Limb (tissue), 2 donors: ENCODE results near the gene MAST4.

ENCODE experiments used
- DNase-seq, 2 donors: peaks; one replicate each; pipeline ENCODE4 v3.0.0-alpha.2; 2016; ENCODE audit errors: extremely low spot score in 2 of 2

MAST4 gene

GRCh38 chr5:67203701-67204074 is 607.5 kb downstream of the MAST4 start:
- DNase-seq: no peak

- no peak for DNase-seq
Observed at GRCh38 chr5:67204821-67205220, 608.6 kb downstream of the MAST4 start.

DNA sequence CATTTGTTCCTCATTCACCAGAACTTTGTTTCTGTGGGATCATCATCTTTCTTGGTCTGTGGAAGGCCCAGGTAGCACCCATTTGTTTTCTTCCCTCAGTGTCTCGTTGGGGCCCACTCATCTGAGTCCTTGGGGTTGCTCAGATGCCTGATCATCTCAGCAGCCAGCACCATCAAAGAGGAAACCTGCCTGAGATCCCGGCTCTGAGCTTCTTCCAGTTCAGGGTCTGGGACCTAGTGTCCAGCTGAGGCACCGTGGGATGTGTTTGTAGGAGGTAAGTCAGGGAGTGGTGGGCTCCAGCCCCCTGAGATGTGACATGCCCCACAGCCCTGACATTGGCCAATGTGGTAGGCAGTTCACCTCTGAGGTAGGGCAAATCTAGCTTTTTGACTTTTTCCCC is 609.8 kb downstream of the MAST4 start:
- no peak for DNase-seq

DNA sequence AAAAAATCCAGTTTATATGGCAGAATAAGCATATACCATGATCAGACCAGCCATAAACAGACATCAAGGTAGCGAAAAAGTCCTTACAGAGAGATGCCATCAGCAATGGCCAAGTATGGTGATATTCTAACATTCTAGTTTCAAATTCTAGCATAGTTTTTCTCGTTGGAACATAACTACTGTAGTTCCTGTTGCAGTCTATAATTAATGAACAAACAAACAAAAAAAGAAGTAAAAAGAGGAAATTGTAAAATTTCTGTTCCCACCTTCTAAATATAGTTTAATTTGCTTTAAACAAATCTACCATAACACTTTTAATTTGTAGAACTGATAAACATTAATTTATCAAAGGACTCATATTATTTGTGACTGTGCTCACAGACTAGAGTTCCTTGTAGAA is 610.3 kb downstream of the MAST4 start:
- DNase-seq: no peak

GRCh38 chr5:67206929-67207328 is 610.7 kb downstream of the MAST4 start:
- no peak for DNase-seq

GRCh38 chr5:67208403-67208802 is 612.2 kb downstream of the MAST4 start:
- no peak for DNase-seq

DNA sequence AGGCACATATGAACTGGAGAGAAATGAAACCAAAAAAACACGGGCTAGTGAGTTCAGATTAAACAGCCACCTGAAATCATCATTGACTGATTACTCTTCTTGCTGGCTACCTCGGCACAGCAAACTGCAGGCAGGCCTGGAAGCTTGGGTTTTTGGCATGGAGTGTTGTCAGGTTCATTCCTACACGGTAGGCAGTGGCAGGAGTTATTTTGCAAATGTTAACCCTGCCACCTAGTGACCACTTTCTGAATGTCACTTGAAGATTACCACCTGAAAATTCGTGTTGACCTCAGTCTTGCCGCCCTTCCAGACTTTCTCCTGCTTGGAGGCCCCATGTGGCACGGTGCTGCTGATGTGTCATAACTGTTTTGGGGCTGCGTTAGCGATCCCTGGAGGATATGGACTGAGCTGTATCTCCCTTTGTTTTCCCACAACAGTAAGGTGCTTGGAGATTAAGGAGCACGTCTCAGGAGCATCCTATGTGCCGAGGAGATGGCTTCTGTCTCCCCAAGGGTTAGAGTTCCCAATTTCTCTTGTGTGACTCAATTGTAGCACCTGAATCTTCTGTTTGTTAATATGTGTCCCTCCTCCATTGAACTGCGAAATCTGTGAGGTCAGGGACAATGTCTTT is 613.1 kb downstream of the MAST4 start:
- peak; percentile 65 to 81 for DNase-seq

GRCh38 chr5:67211926-67212325 is 615.7 kb downstream of the MAST4 start:
- no peak for DNase-seq

GRCh38 chr5:67214036-67214435 is 617.8 kb downstream of the MAST4 start:
- DNase-seq: no peak

DNA sequence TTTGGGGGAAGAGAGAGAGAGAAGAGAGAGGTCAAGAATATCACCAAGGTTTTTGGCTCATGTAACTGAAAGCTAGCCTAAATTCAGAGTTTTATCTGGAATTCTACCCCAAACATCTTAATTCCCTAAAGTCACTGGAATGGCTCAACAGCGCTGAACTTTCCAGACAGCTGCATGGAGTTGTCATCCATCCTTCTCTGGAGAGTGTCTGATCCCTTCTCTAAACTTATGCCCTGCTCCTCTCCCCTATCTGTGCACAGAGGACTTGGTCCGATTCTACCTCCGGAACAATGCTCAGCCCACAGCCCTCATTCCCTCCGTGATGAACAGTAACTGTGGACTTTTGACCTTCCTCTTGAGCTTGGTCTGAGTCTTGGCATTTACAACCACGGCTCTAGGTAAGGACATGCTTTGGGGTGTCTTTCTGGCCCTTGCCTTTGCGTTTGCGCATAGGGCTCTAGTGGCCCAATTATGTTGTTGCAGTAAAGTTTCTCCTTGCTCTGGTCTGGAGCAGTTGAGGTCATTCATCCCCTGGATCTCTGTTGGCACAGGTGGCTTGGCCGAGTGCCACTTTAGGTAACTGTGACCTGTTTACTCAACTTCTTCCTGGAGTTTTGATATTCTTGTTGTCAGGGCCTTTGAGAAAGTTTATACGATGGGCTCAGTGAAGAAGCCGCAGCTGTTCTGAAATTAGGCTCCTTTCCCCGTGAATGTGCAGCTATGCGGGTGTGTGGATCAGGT is 618.7 kb downstream of the MAST4 start:
- DNase-seq: no peak

DNA sequence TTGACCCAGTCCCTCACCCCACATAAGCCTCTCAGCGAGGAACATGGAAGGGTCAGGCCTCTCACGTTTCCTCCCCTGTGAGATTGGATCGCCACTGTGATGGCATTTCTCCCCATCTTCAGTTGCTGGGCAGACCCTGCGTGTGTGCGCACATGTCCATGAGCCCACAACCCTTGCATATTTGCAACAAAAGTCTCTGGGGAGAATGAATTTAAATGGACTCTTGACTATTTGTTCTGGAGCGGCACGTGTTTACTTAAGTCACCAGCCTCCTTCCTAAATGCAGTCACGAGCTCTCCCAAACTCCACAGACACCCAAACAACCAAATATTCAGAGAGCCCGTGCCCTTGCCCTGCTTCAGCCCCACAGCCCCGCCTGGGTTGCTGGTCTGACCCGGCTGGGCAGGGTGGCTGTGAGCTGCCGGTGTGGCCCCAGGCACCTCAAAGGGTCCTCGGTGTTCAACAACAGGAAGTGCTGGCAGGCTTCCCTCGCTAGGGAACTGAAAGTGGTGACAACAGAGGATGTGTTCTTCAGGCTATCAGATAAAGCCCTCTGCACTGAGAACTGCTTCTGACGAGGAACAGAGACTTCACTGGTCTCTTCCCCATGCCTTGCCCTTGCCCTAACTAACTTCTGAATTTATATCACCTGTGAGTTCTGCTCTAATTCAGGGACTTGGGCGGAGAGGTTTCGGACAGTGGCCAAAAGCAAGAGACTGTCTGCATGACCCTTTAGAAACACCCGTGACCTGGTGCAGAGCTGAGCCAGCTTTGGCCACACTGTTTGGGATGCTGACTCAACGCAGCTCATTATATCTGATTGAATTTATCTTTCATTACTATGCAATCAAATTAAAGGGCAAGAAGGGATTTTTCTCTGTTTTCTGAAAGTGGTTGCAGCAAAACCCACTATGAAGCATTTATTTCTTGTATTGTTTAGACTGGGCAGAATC is 619.6 kb downstream of the MAST4 start:
- no peak for DNase-seq

- DNase-seq: no peak
Observed at GRCh38 chr5:67216564-67216963, 620.4 kb downstream of the MAST4 start.
